IMR-90 (cell line): ENCODE results near the gene KIF13A. TPM values are rescaled to one million over a fixed set of nuclear protein-coding genes. Genes with fewer than 3 reads are reported as not detected.
A peak's percentile ranks its signal among the peaks of the same experiment; 100 is the strongest.

ENCODE experiments used
- ATAC-seq: fragments of 200-7000 bp; cut with Tn5 transposase; 2 replicates; pipeline ENCODE4 v1.9.1; 2020; ENCODE audit warnings: low read depth, mild to moderate bottlenecking, moderate library complexity
- BruUV-seq: library from RNA; stranded (reverse); fragments of 400-500 nt; replicated peaks from 2 replicates; lab custom pipeline; 2021; lab: Mats Ljungman, UMichigan
- CTCF ChIA-PET: fragments of 300-600 bp; formaldehyde crosslinking; extraction: SDS; loops from one replicate; lab custom pipeline; 2021; ENCODE audit warnings: antibody characterized with exemption; lab: Yijun Ruan, JAX
- POLR2A ChIA-PET: fragments of 300-600 bp; sonication (Branson Sonifier 250); formaldehyde crosslinking; loops from one replicate; lab custom pipeline; 2022; ENCODE audit warnings: antibody characterized with exemption; ENCODE audit not compliant: unreplicated experiment; lab: Charles Lee
- DNase-seq: peaks from one replicate; pipeline ENCODE4 v3.0.0; 2013
- H2AFZ ChIP-seq: replicated peaks from 2 replicates; pipeline ENCODE3; 2013; ENCODE audit warnings: low read length, mild to moderate bottlenecking; ENCODE audit not compliant: poor library complexity
- H2AK5ac ChIP-seq: 2 replicates; pipeline ENCODE4 v1.6.1; 2013; ENCODE audit warnings: low read depth, low read length, inconsistent platforms
- H2AK9ac ChIP-seq: replicated peaks from 2 replicates; pipeline ENCODE3; 2013; ENCODE audit warnings: mild to moderate bottlenecking, low read depth, low read length, moderate library complexity; ENCODE audit not compliant: poor library complexity
- H2BK120ac ChIP-seq: 2 replicates; pipeline ENCODE4 v1.6.1; 2013; ENCODE audit warnings: low read depth, low read length, inconsistent platforms
- H2BK15ac ChIP-seq: 3 replicates; pipeline ENCODE4 v1.6.1; 2013; ENCODE audit warnings: low read depth, low read length, inconsistent platforms
- H2BK20ac ChIP-seq: 2 replicates; pipeline ENCODE4 v1.6.1; 2013; ENCODE audit warnings: low read depth, mild to moderate bottlenecking, inconsistent platforms, low read length, moderate library complexity
- H2BK5ac ChIP-seq: 2 replicates; pipeline ENCODE4 v1.6.1; 2013; ENCODE audit warnings: mild to moderate bottlenecking, low read depth, low read length, inconsistent platforms; ENCODE audit not compliant: poor library complexity, severe bottlenecking
- H3K14ac ChIP-seq: replicated peaks from 2 replicates; pipeline ENCODE4 v1.6.1; 2013; ENCODE audit warnings: low read depth, low read length, inconsistent platforms
- H3K18ac ChIP-seq: 2 replicates; pipeline ENCODE4 v1.6.1; 2013; ENCODE audit warnings: low read depth, low read length, control low read depth
- H3K23ac ChIP-seq: 2 replicates; pipeline ENCODE4 v1.6.1; 2013; ENCODE audit warnings: low read depth, low read length, inconsistent platforms
- H3K27ac ChIP-seq: 2 replicates; pipeline ENCODE4 v1.5.1; 2013; ENCODE audit warnings: mild to moderate bottlenecking, control low read depth, low read length; ENCODE audit not compliant: insufficient read depth
- H3K27me3 ChIP-seq: 2 replicates; pipeline ENCODE4 v1.6.1; 2013; ENCODE audit warnings: low read length; ENCODE audit not compliant: control insufficient read depth, insufficient read depth
- H3K36me3 ChIP-seq: 2 replicates; pipeline ENCODE4 v1.6.1; 2013; ENCODE audit warnings: low read length, mixed read lengths; ENCODE audit not compliant: control insufficient read depth, insufficient read depth
- H3K4ac ChIP-seq: 2 replicates; pipeline ENCODE4 v1.6.1; 2013; ENCODE audit warnings: low read depth, low read length, inconsistent platforms
- H3K4me1 ChIP-seq: 2 replicates; pipeline ENCODE4 v1.6.1; 2013; ENCODE audit warnings: low read length, mixed read lengths; ENCODE audit not compliant: control insufficient read depth, insufficient read depth
- H3K4me2 ChIP-seq: 2 replicates; pipeline ENCODE4 v1.6.1; 2013; ENCODE audit warnings: low read depth, mild to moderate bottlenecking, control low read depth, low read length, moderate library complexity
- H3K4me3 ChIP-seq: 2 replicates; pipeline ENCODE4 v1.5.1; 2013; ENCODE audit warnings: low read depth, mild to moderate bottlenecking, control low read depth, low read length, moderate library complexity; ENCODE audit not compliant: insufficient read depth
- H3K56ac ChIP-seq: 2 replicates; pipeline ENCODE4 v1.6.1; 2013; ENCODE audit warnings: low read length, inconsistent platforms; ENCODE audit not compliant: insufficient read depth; ENCODE audit errors: extremely low read depth
- H3K79me1 ChIP-seq, 2 experiments: 2 replicates each; pipeline ENCODE4 v1.6.1; 2013; ENCODE audit warnings: low read length in 2 of 2, inconsistent platforms in 1 of 2, low read depth in 1 of 2
- H3K9ac ChIP-seq: 2 replicates; pipeline ENCODE4 v1.6.1; 2013; ENCODE audit warnings: low read depth, low read length, control low read depth
- H3K9me1 ChIP-seq: 2 replicates; pipeline ENCODE4 v1.6.1; 2013; ENCODE audit warnings: low read length, inconsistent platforms; ENCODE audit not compliant: insufficient read depth
- H3K9me3 ChIP-seq: 2 replicates; pipeline ENCODE4 v1.6.1; 2013; ENCODE audit warnings: low read length; ENCODE audit not compliant: control insufficient read depth, insufficient read depth
- H4K20me1 ChIP-seq: 2 replicates; pipeline ENCODE4 v1.6.1; 2013; ENCODE audit warnings: low read length, inconsistent platforms; ENCODE audit not compliant: insufficient read depth
- H4K5ac ChIP-seq: 2 replicates; pipeline ENCODE4 v1.6.1; 2013; ENCODE audit warnings: mild to moderate bottlenecking, low read depth, low read length, control low read depth
- H4K8ac ChIP-seq, 2 experiments: 2 replicates each; pipeline ENCODE4 v1.6.1; 2013; ENCODE audit warnings: low read depth in 2 of 2, low read length in 2 of 2, control low read depth in 1 of 2, inconsistent platforms in 1 of 2
- H4K91ac ChIP-seq: 2 replicates; pipeline ENCODE4 v1.6.1; 2013; ENCODE audit warnings: low read depth, low read length, inconsistent platforms; ENCODE audit not compliant: insufficient read depth
- BHLHE40 ChIP-seq: fragments of 150-350 bp; IDR thresholded peaks from 2 replicates; pipeline ENCODE4 v1.6.1; 2016; ENCODE audit warnings: mild to moderate bottlenecking, low read depth, low read length
- CEBPB ChIP-seq: IDR thresholded peaks from 2 replicates; pipeline ENCODE4 v1.6.1; 2012; ENCODE audit warnings: low read depth, low read length, improper control_type of control experiment
- CHD1 ChIP-seq: IDR thresholded peaks from 2 replicates; pipeline ENCODE4 v1.6.1; 2012; ENCODE audit warnings: low read depth, low read length, improper control_type of control experiment
- CTCF ChIP-seq: conservative IDR thresholded peaks from 2 replicates; pipeline ENCODE4 v1.5.1; 2012; ENCODE audit warnings: mild to moderate bottlenecking, low read depth, low read length, improper control_type of control experiment
- ELK1 ChIP-seq: fragments of 150-350 bp; IDR thresholded peaks from 2 replicates; pipeline ENCODE4 v1.6.1; 2016; ENCODE audit warnings: low read depth, mild to moderate bottlenecking, low read length, moderate library complexity, borderline replicate concordance
- FOS ChIP-seq: fragments of 150-350 bp; IDR thresholded peaks from 2 replicates; pipeline ENCODE4 v1.6.1; 2016; ENCODE audit warnings: low read depth, low read length
- MAFK ChIP-seq: IDR thresholded peaks from 2 replicates; pipeline ENCODE4 v1.6.1; 2012; ENCODE audit warnings: low read depth, low read length, improper control_type of control experiment
- MAZ ChIP-seq: IDR thresholded peaks from 2 replicates; pipeline ENCODE4 v1.6.1; 2012; ENCODE audit warnings: low read depth, mild to moderate bottlenecking, low read length, improper control_type of control experiment, moderate library complexity, borderline replicate concordance
- MXI1 ChIP-seq: IDR thresholded peaks from 2 replicates; pipeline ENCODE4 v1.6.1; 2012; ENCODE audit warnings: low read depth, mild to moderate bottlenecking, low read length, moderate library complexity, borderline replicate concordance
- NFE2L2 ChIP-seq: fragments of 150-350 bp; IDR thresholded peaks from 2 replicates; pipeline ENCODE4 v1.6.1; 2016; ENCODE audit warnings: low read depth, mild to moderate bottlenecking, low read length
- POLR2A ChIP-seq: IDR thresholded peaks from 2 replicates; pipeline ENCODE4 v1.6.1; 2012; ENCODE audit warnings: mild to moderate bottlenecking, low read depth, low read length
- RAD21 ChIP-seq: IDR thresholded peaks from 2 replicates; pipeline ENCODE4 v1.6.1; 2012; ENCODE audit warnings: low read length, improper control_type of control experiment
- RCOR1 ChIP-seq: IDR thresholded peaks from 2 replicates; pipeline ENCODE4 v1.6.1; 2012; ENCODE audit warnings: mild to moderate bottlenecking, low read length, improper control_type of control experiment; ENCODE audit not compliant: insufficient replicate concordance
- RFX5 ChIP-seq: IDR thresholded peaks from 2 replicates; pipeline ENCODE4 v1.8.0; 2012; ENCODE audit warnings: low read depth, mild to moderate bottlenecking, low read length, moderate library complexity
- SMC3 ChIP-seq: fragments of 150-350 bp; IDR thresholded peaks from 2 replicates; pipeline ENCODE4 v1.6.1; 2016; ENCODE audit warnings: low read depth, mild to moderate bottlenecking, antibody characterized with exemption, low read length, moderate library complexity
- WGBS, 2 experiments: methylation state at CpG; one replicate each; pipeline versions ENCODE4 v1.1.5 to v1.1.7; 2013; ENCODE audit warnings: missing lambda C conversion rate in 2 of 2; ENCODE audit not compliant: insufficient read length in 1 of 2; ENCODE audit errors: extremely low coverage in 2 of 2; 5-methylcytosine and 5-hydroxymethylcytosine counted together
- dilution Hi-C: fragments of 300-500 bp; cut with HindIII; formaldehyde crosslinking; loops from one replicate; pipeline ENCODE4 v1.14.3; 2018; ENCODE audit warnings: low sequenced_read_pairs; ENCODE audit not compliant: unreplicated experiment
- in situ Hi-C: fragments of 300-500 bp; cut with MboI; formaldehyde crosslinking; loops from 3 replicates; pipeline ENCODE4 v1.14.3; 2019; ENCODE audit warnings: low sequenced_read_pairs, inconsistent platforms, mixed read lengths
- intact Hi-C: fragments of 100-400 bp; cut with micrococcal nuclease; formaldehyde crosslinking; loops from 2 replicates; pipeline ENCODE4 v1.10.0; 2022
- polyA plus RNA-seq, 3 experiments: library from polyadenylated mRNA; depleted of rRNA; stranded (reverse); fragments of >200 nt; gene quantifications; 2 replicates each; pipeline ENCODE4 v1.2.3, GENCODE V29; 2012; ENCODE audit warnings: low replicate concordance in 1 of 3
- total RNA-seq: library from RNA; depleted of rRNA; stranded (reverse); fragments of >200 nt; gene quantifications from 2 replicates; pipeline ENCODE4 v1.2.3, GENCODE V29; 2012
- TF ChIP-seq, protein P1 (sequence below): fragments of 150-350 bp; IDR thresholded peaks from 2 replicates; pipeline ENCODE4 v1.6.1; 2017; ENCODE audit warnings: mild to moderate bottlenecking, antibody characterized with exemption, low read length, low read depth

The KIF13A gene
- total and polyA plus RNA-seq, 2 of the 4 experiments (the other 2 are of a cell fraction), result 23.3 to 51.8 TPM

- Histone ChIP-seq H4K20me1 (no peaks in the 10 kb centered on the region), H3K9ac (no peak overlapping the region), H4K91ac (no peak overlapping the region), H3K9me1 (peaks cover 12% of the 10 kb centered on the region), H2BK15ac (no peak overlapping the region), H2AFZ (no peak overlapping the region), H3K27ac (no peak overlapping the region), H3K4me2 (no peak overlapping the region), H3K14ac (0 out of 2 replicates have a peak overlapping the region, but pooled peaks have one; percentile 11), H3K56ac (no peak overlapping the region), H3K27me3 (no peaks in the 10 kb centered on the region), H3K9me3 (no peaks in the 10 kb centered on the region), H2BK120ac (no peak overlapping the region), H4K5ac (no peak overlapping the region), H3K18ac (no peak overlapping the region), H3K79me1 (peaks cover 20 to 66% of the 10 kb centered on the region in 2 experiments), H3K4me3 (no peak overlapping the region), H3K4me1 (peaks cover 14% of the 10 kb centered on the region), H2AK9ac (no peak overlapping the region), H2AK5ac (no peak overlapping the region), H2BK5ac (no peak overlapping the region), H3K36me3 (peaks cover 19% of the 10 kb centered on the region), H3K23ac (no peak overlapping the region), H2BK20ac (no peak overlapping the region), H4K8ac (no peak overlapping the region), H3K4ac (no peak overlapping the region)
- TF ChIP-seq MAZ, result no peak
- no peak for TF ChIP-seq MAFK
- TF ChIP-seq CTCF, result no peak
- TF ChIP-seq ELK1, result no peak
- no peak for TF ChIP-seq CHD1
- TF ChIP-seq RCOR1, result no peak
- no peak for TF ChIP-seq POLR2A
- TF ChIP-seq CEBPB, result no peak
- TF ChIP-seq BHLHE40, result no peak
- no peak for TF ChIP-seq MXI1
- no peak for TF ChIP-seq RAD21
- TF ChIP-seq FOS, result no peak
- no peak for TF ChIP-seq SMC3
- no peak for TF ChIP-seq NFE2L2
- no peak for TF ChIP-seq RFX5
- TF ChIP-seq, protein P1, sequence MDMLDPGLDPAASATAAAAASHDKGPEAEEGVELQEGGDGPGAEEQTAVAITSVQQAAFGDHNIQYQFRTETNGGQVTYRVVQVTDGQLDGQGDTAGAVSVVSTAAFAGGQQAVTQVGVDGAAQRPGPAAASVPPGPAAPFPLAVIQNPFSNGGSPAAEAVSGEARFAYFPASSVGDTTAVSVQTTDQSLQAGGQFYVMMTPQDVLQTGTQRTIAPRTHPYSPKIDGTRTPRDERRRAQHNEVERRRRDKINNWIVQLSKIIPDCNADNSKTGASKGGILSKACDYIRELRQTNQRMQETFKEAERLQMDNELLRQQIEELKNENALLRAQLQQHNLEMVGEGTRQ, result no peak
- no CpG with 5 or more reads among the region's 2 CpGs for WGBS, 2 experiments
- ChIA-PET CTCF (interaction anchor here (1.1 kb wide), 1 partner anchor 20 kb away, joined by 3 read pairs; no protein-coding TSS in a partner anchor), POLR2A (no interaction called here)
- in situ Hi-C loops (no loop called here), dilution Hi-C loops (no loop called here), intact Hi-C loops (loop anchor here (5.0 to 10.0 kb wide), 2 partner anchors 269 to 391 kb away; partner anchors contain the start of gene NHLRC1)
- no TSS peak for BruUV-seq
- ATAC-seq (no peak), DNase-seq (no peak)
Observed at GRCh38 chr6:17853533-17853932, 133.9 kb downstream of the KIF13A start.
